HCT116 (cell line): ENCODE data around the gene NAALAD2. TPM values are rescaled to one million over a fixed set of nuclear protein-coding genes. Genes with fewer than 3 reads are reported as not detected.

Experiments
- ATAC-seq: fragments of 200-7000 bp; cut with Tn5 transposase; 2 replicates; pipeline ENCODE4 v1.9.1; 2020; ENCODE audit warnings: mild to moderate bottlenecking, moderate library complexity
- BruUV-seq: library from RNA; stranded (reverse); fragments of 400-500 nt; replicated peaks from 2 replicates; lab custom pipeline; 2021; lab: Mats Ljungman, UMichigan
- CTCF ChIA-PET: fragments of 300-600 bp; sonication (Branson Sonifier 250); formaldehyde crosslinking; loops from one replicate; lab custom pipeline; 2021; ENCODE audit warnings: antibody characterized with exemption; lab: Charles Lee
- POLR2A ChIA-PET: fragments of 300-600, 350-600 bp; sonication (Branson Sonifier 250); formaldehyde crosslinking; loops from one replicate; lab custom pipeline; 2021; ENCODE audit warnings: antibody characterized with exemption; lab: Charles Lee
- RAD21 ChIA-PET, 2 experiments: fragments of 300-600 bp; sonication (Branson Sonifier 250); formaldehyde crosslinking; loops; one replicate each; lab custom pipeline; 2023; ENCODE audit warnings: low total read pairs in 2 of 2; ENCODE audit not compliant: uncharacterized antibody in 2 of 2, unreplicated experiment in 2 of 2, low non-redundant PET in 1 of 2; lab: Charles Lee
- DNase-seq: peaks from one replicate; pipeline ENCODE4 v3.0.0-alpha.2; 2010; ENCODE audit warnings: low read depth, low spot score
- H2AFZ ChIP-seq: fragments of 200-600 bp; shearing (Covaris generic), sonication (generic); 2 replicates; pipeline ENCODE4 v1.6.1; 2017; ENCODE audit warnings: low read depth, mixed run types, mixed read lengths, antibody characterized with exemption, low read length; ENCODE audit not compliant: poor library complexity, severe bottlenecking
- H3K27ac ChIP-seq: 2 replicates; pipeline ENCODE4 v1.5.1; 2012; ENCODE audit warnings: low read depth, low read length
- H3K27me3 ChIP-seq: fragments of 200-600 bp; sonication (generic); 2 replicates; pipeline ENCODE4 v1.6.1; 2016; ENCODE audit warnings: mixed run types, low read length, mixed read lengths; ENCODE audit not compliant: insufficient read depth
- H3K36me3 ChIP-seq, 2 experiments: fragments of 200-500 bp in 1 of 2; fragments of 200-600 bp in 1 of 2; sonication (Bioruptor generic) in 1 of 2; sonication (generic) in 1 of 2; 2 replicates each; pipeline versions ENCODE4 v1.5.1 to v1.6.1; 2014 to 2016; ENCODE audit warnings: low read length in 2 of 2, inconsistent platforms in 1 of 2, mixed read lengths in 1 of 2, mixed run types in 1 of 2; ENCODE audit not compliant: insufficient read depth in 2 of 2, control insufficient read depth in 1 of 2
- H3K4me1 ChIP-seq, 2 experiments: fragments of 200-600 bp in 1 of 2; sonication (generic) in 1 of 2; 2 replicates each; pipeline versions ENCODE4 v1.5.1 to v1.6.1; 2012 to 2017; ENCODE audit warnings: low read length in 2 of 2, inconsistent platforms in 1 of 2, mild to moderate bottlenecking in 1 of 2, mixed read lengths in 1 of 2, mixed run types in 1 of 2, moderate library complexity in 1 of 2; ENCODE audit not compliant: insufficient read depth in 2 of 2, control insufficient read depth in 1 of 2
- H3K4me2 ChIP-seq: fragments of 200-600 bp; sonication (generic); 2 replicates; pipeline ENCODE4 v1.6.1; 2017; ENCODE audit warnings: mixed run types, low read length, mixed read lengths
- H3K4me3 ChIP-seq, 2 experiments: fragments of 200-600 bp in 1 of 2; sonication (generic) in 1 of 2; replicated peaks in 1 of 2; 2 replicates each; pipeline ENCODE4 v1.5.1; 2011 to 2016; ENCODE audit warnings: low read length in 2 of 2, control low read depth in 1 of 2, low read depth in 1 of 2, mild to moderate bottlenecking in 1 of 2, mixed read lengths in 1 of 2, mixed run types in 1 of 2
- H3K79me2 ChIP-seq: fragments of 200-600 bp; sonication (generic); 2 replicates; pipeline ENCODE4 v1.6.1; 2017; ENCODE audit warnings: mild to moderate bottlenecking, mixed run types, low read length, moderate library complexity, mixed read lengths; ENCODE audit not compliant: insufficient read depth
- H3K9ac ChIP-seq: fragments of 200-600 bp; sonication (generic); 2 replicates; pipeline ENCODE4 v1.6.1; 2016; ENCODE audit warnings: low read length, mixed read lengths
- H3K9me2 ChIP-seq: fragments of 200-600 bp; sonication (generic), shearing (Covaris generic); 2 replicates; pipeline ENCODE4 v1.6.1; 2017; ENCODE audit warnings: mixed run types, mild to moderate bottlenecking, moderate library complexity; ENCODE audit not compliant: insufficient read depth
- H3K9me3 ChIP-seq, 2 experiments: fragments of 200-500 bp in 1 of 2; fragments of 200-600 bp in 1 of 2; sonication (Bioruptor generic) in 1 of 2; sonication (generic) in 1 of 2; 2 replicates each; pipeline ENCODE4 v1.6.1; 2014 to 2017; ENCODE audit warnings: low read length in 2 of 2, mixed read lengths in 2 of 2, inconsistent platforms in 1 of 2, low read depth in 1 of 2, mild to moderate bottlenecking in 1 of 2, mixed run types in 1 of 2, moderate library complexity in 1 of 2; ENCODE audit not compliant: control insufficient read depth in 1 of 2, insufficient read depth in 1 of 2
- H4K20me1 ChIP-seq: fragments of 200-600 bp; sonication (generic), shearing (Covaris generic); 2 replicates; pipeline ENCODE4 v1.6.1; 2017; ENCODE audit warnings: mixed run types, mild to moderate bottlenecking, moderate library complexity; ENCODE audit not compliant: insufficient read depth
- CBX3 ChIP-seq: IDR thresholded peaks from 2 replicates; pipeline ENCODE4 v1.6.1; 2012; ENCODE audit warnings: low read depth
- EGR1 ChIP-seq: IDR thresholded peaks from 2 replicates; pipeline ENCODE4 v1.6.1; 2012; ENCODE audit warnings: low read depth
- ELF1 ChIP-seq: IDR thresholded peaks from 2 replicates; pipeline ENCODE4 v1.6.1; 2012; ENCODE audit warnings: low read depth, borderline replicate concordance
- EZH2phosphoT487 ChIP-seq: fragments of 200-600 bp; IDR thresholded peaks from 2 replicates; pipeline ENCODE4 v1.6.1; 2018; ENCODE audit warnings: antibody characterized with exemption, borderline replicate concordance
- JUND ChIP-seq: IDR thresholded peaks from 2 replicates; pipeline ENCODE4 v1.6.1; 2012
- POLR2A ChIP-seq: IDR thresholded peaks from 2 replicates; pipeline ENCODE4 v1.7.0; 2011; ENCODE audit warnings: borderline replicate concordance; ENCODE audit not compliant: insufficient read depth, insufficient read length; ENCODE audit errors: extremely low read depth
- RAD21 ChIP-seq: IDR thresholded peaks from 2 replicates; pipeline ENCODE4 v1.6.1; 2012; ENCODE audit warnings: low read depth, mild to moderate bottlenecking
- SIN3A ChIP-seq: IDR thresholded peaks from 2 replicates; pipeline ENCODE4 v1.6.1; 2012; ENCODE audit warnings: low read depth
- SP1 ChIP-seq: IDR thresholded peaks from 2 replicates; pipeline ENCODE4 v1.6.1; 2012; ENCODE audit warnings: low read depth
- SRF ChIP-seq: IDR thresholded peaks from 2 replicates; pipeline ENCODE4 v1.6.1; 2012; ENCODE audit warnings: low read depth
- TCF7L2 ChIP-seq: IDR thresholded peaks from 2 replicates; pipeline ENCODE4 v1.7.0; 2011; ENCODE audit warnings: borderline replicate concordance, inconsistent platforms; ENCODE audit not compliant: insufficient read depth, insufficient read length; ENCODE audit errors: extremely low read depth
- YY1 ChIP-seq: IDR thresholded peaks from 2 replicates; pipeline ENCODE4 v1.6.1; 2011; ENCODE audit warnings: low read length, low read depth, moderate library complexity, mild to moderate bottlenecking; ENCODE audit not compliant: insufficient replicate concordance; ENCODE audit errors: extremely low read depth
- ZFX ChIP-seq: fragments of 450-650 bp; IDR thresholded peaks from 2 replicates; pipeline ENCODE4 v1.6.1; 2017
- ZNF274 ChIP-seq: fragments of 200-500 bp; sonication (Bioruptor generic); IDR thresholded peaks from 2 replicates; pipeline ENCODE4 v1.6.1; 2014; ENCODE audit warnings: mild to moderate bottlenecking, low read depth, low read length, inconsistent platforms
- intact Hi-C: fragments of 100-400 bp; cut with micrococcal nuclease; formaldehyde crosslinking; loops from 2 replicates; pipeline ENCODE4 v1.10.0; 2022
- total RNA-seq: library from RNA; stranded (reverse); gene quantifications from one replicate; pipeline ENCODE4 v1.2.1, GENCODE V29; 2021; ENCODE audit not compliant: unreplicated experiment
- TF ChIP-seq, protein P1 (sequence below): IDR thresholded peaks from 2 replicates; pipeline ENCODE4 v1.6.1; 2012
- TF ChIP-seq, protein P2 (sequence below), 3 experiments: fragments of 200-600 bp in 1 of 3; sonication (generic) in 1 of 3; IDR thresholded peaks in 2 of 3; conservative IDR thresholded peaks in 1 of 3; 2 replicates each; pipeline ENCODE4 v1.5.1; 2012 to 2017; ENCODE audit warnings: low read depth in 2 of 3, low read length in 2 of 3, antibody characterized with exemption in 1 of 3, borderline replicate concordance in 1 of 3, control low read depth in 1 of 3, mild to moderate bottlenecking in 1 of 3, mixed read lengths in 1 of 3, mixed run types in 1 of 3, moderate library complexity in 1 of 3; ENCODE audit not compliant: insufficient read depth in 1 of 3
- TF ChIP-seq, protein P3 (sequence below): IDR thresholded peaks from 2 replicates; pipeline ENCODE4 v1.6.1; 2012; ENCODE audit warnings: low read depth
- TF ChIP-seq, protein P4 (sequence below): IDR thresholded peaks from 2 replicates; pipeline ENCODE4 v1.6.1; 2011; ENCODE audit warnings: mild to moderate bottlenecking, low read length, moderate library complexity; ENCODE audit not compliant: insufficient replicate concordance; ENCODE audit errors: extremely low read depth

Gene NAALAD2
- total RNA-seq, 1 experiment from 2014 or later, result not detected

DNA sequence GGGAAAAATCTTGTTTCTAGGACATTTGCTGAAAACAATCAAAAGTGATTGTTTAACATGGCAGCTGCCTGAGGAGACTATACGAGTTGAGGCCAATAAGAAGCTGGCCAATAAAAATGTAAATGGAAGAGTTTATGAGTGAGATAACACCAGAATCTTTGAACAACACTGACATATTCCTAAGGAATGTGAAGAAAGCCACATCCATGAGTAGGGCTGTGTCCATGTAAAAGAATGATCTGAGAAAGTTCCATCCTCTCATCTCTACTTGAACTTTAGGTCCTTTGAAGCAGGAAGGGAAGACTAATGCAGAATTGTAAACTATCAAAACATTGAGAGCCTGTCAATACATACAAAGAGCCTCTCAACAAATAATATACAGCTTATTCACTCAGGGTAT lies 95.3 kb downstream of the NAALAD2 start (continued):
- TF ChIP-seq ELF1, result no peak
- TF ChIP-seq, protein P1, sequence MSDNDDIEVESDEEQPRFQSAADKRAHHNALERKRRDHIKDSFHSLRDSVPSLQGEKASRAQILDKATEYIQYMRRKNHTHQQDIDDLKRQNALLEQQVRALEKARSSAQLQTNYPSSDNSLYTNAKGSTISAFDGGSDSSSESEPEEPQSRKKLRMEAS, result no peak
- TF ChIP-seq YY1, result no peak
- TF ChIP-seq, protein P2, sequence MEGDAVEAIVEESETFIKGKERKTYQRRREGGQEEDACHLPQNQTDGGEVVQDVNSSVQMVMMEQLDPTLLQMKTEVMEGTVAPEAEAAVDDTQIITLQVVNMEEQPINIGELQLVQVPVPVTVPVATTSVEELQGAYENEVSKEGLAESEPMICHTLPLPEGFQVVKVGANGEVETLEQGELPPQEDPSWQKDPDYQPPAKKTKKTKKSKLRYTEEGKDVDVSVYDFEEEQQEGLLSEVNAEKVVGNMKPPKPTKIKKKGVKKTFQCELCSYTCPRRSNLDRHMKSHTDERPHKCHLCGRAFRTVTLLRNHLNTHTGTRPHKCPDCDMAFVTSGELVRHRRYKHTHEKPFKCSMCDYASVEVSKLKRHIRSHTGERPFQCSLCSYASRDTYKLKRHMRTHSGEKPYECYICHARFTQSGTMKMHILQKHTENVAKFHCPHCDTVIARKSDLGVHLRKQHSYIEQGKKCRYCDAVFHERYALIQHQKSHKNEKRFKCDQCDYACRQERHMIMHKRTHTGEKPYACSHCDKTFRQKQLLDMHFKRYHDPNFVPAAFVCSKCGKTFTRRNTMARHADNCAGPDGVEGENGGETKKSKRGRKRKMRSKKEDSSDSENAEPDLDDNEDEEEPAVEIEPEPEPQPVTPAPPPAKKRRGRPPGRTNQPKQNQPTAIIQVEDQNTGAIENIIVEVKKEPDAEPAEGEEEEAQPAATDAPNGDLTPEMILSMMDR (IDR thresholded peaks at IDR 0.05 in 2 of 3, conservative IDR thresholded peaks at IDR 0.05 in 1 of 3; ENCODE audit: borderline replicate concordance in 1 of 3, insufficient read depth in 1 of 3, low read depth in 2 of 3, low read length in 2 of 3), result no peak

DNA sequence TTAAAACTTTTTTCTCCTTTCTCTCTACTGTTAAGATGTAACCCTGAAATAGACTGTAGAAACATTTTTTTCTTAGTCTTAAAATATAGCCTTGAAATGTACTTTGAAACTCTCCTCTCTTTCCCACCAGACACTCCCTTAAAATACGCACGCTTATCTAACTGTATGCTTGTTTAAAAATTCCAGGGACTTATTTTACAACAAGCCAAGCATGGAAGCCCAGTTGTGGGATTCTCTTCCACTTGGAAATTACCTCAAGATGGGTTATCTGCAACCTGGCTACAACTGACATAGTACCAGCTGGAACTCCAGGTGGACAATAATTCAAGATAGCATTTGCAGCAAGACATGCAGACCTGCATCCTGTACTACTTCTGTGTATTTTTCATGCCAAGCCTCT lies 100.5 kb downstream of the NAALAD2 start:
- Histone ChIP-seq H3K27me3 (0 out of 2 replicates have a peak, but pooled peaks cover 4% of the 10 kb centered on the region), H3K4me3 (no peak overlapping the region), H3K79me2 (no peaks in the 10 kb centered on the region), H3K9me3 (no peaks in the 10 kb centered on the region), H4K20me1 (no peaks in the 10 kb centered on the region), H3K4me2 (no peak overlapping the region), H3K27ac (no peak overlapping the region), H3K9ac (no peak overlapping the region), H3K4me1 (0 out of 4 replicates have a peak, but pooled peaks cover 0 to under 1% of the 10 kb centered on the region in 2 experiments), H3K36me3 (no peaks in the 10 kb centered on the region), H3K9me2 (no peaks in the 10 kb centered on the region), H2AFZ (no peak overlapping the region)
- ATAC-seq (no peak), DNase-seq (no peak)
- intact Hi-C loops, result no loop called here
- CTCF ChIA-PET, result no interaction called here
- RAD21 ChIA-PET, result no interaction called here
- BruUV-seq, result no TSS peak
- POLR2A ChIA-PET, result no interaction called here
- TF ChIP-seq EZH2phosphoT487, result no peak
- TF ChIP-seq, protein P3, sequence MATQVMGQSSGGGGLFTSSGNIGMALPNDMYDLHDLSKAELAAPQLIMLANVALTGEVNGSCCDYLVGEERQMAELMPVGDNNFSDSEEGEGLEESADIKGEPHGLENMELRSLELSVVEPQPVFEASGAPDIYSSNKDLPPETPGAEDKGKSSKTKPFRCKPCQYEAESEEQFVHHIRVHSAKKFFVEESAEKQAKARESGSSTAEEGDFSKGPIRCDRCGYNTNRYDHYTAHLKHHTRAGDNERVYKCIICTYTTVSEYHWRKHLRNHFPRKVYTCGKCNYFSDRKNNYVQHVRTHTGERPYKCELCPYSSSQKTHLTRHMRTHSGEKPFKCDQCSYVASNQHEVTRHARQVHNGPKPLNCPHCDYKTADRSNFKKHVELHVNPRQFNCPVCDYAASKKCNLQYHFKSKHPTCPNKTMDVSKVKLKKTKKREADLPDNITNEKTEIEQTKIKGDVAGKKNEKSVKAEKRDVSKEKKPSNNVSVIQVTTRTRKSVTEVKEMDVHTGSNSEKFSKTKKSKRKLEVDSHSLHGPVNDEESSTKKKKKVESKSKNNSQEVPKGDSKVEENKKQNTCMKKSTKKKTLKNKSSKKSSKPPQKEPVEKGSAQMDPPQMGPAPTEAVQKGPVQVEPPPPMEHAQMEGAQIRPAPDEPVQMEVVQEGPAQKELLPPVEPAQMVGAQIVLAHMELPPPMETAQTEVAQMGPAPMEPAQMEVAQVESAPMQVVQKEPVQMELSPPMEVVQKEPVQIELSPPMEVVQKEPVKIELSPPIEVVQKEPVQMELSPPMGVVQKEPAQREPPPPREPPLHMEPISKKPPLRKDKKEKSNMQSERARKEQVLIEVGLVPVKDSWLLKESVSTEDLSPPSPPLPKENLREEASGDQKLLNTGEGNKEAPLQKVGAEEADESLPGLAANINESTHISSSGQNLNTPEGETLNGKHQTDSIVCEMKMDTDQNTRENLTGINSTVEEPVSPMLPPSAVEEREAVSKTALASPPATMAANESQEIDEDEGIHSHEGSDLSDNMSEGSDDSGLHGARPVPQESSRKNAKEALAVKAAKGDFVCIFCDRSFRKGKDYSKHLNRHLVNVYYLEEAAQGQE, result no peak
- TF ChIP-seq YY1, result no peak
- TF ChIP-seq, protein P1, result no peak
- no peak for TF ChIP-seq ZNF274
- no peak for TF ChIP-seq SP1
- TF ChIP-seq JUND, result no peak
- TF ChIP-seq CBX3, result no peak
- no peak for TF ChIP-seq ZFX
- TF ChIP-seq TCF7L2, result no peak
- TF ChIP-seq EGR1, result no peak
- no peak for TF ChIP-seq RAD21
- no peak for TF ChIP-seq SIN3A
- no peak for TF ChIP-seq ELF1
- no peak for TF ChIP-seq POLR2A
- TF ChIP-seq, protein P4, sequence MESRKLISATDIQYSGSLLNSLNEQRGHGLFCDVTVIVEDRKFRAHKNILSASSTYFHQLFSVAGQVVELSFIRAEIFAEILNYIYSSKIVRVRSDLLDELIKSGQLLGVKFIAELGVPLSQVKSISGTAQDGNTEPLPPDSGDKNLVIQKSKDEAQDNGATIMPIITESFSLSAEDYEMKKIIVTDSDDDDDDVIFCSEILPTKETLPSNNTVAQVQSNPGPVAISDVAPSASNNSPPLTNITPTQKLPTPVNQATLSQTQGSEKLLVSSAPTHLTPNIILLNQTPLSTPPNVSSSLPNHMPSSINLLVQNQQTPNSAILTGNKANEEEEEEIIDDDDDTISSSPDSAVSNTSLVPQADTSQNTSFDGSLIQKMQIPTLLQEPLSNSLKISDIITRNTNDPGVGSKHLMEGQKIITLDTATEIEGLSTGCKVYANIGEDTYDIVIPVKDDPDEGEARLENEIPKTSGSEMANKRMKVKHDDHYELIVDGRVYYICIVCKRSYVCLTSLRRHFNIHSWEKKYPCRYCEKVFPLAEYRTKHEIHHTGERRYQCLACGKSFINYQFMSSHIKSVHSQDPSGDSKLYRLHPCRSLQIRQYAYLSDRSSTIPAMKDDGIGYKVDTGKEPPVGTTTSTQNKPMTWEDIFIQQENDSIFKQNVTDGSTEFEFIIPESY, result no peak
- TF ChIP-seq SRF, result no peak
